ENCODE measurements around the gene XPC.

The XPC gene

GRCh38 chr3:14206548-14207177, 28.3 kb upstream of the XPC start:
- TF ChIP-seq TAF1 (IDR thresholded peaks at IDR 0.05; ENCODE audit: borderline replicate concordance, low read depth, low read length) = no peak
- no peak for TF ChIP-seq POLR2A (IDR thresholded peaks at IDR 0.05; ENCODE audit: low read depth, low read length)
- TF ChIP-seq POLR2AphosphoS5 (IDR thresholded peaks at IDR 0.05; ENCODE audit: low read depth, low read length) = no peak
- FAIRE-seq (no peak), DNase-seq (ENCODE audit: insufficient read length) (no peak)

GRCh38 chr3:14204515-14205284, 26.3 kb upstream of the XPC start:
- no peak for DNase-seq (ENCODE audit: insufficient read length)
- FAIRE-seq = no peak
- TF ChIP-seq POLR2AphosphoS5 (IDR thresholded peaks at IDR 0.05; ENCODE audit: low read depth, low read length) = no peak
- TF ChIP-seq POLR2A (IDR thresholded peaks at IDR 0.05; ENCODE audit: low read depth, low read length) = no peak
- no peak for TF ChIP-seq TAF1 (IDR thresholded peaks at IDR 0.05; ENCODE audit: borderline replicate concordance, low read depth, low read length)

GRCh38 chr3:14203521-14204079, 25.2 kb upstream of the XPC start:
- no peak for TF ChIP-seq POLR2AphosphoS5 (IDR thresholded peaks at IDR 0.05; ENCODE audit: low read depth, low read length)
- TF ChIP-seq TAF1 (IDR thresholded peaks at IDR 0.05; ENCODE audit: borderline replicate concordance, low read depth, low read length) = no peak
- no peak for TF ChIP-seq POLR2A (IDR thresholded peaks at IDR 0.05; ENCODE audit: low read depth, low read length)
- FAIRE-seq (peak; percentile 68), DNase-seq (ENCODE audit: insufficient read length) (peak; percentile 42)

- no peak for FAIRE-seq
- TF ChIP-seq TAF1 (IDR thresholded peaks at IDR 0.05; ENCODE audit: borderline replicate concordance, low read depth, low read length) = no peak
- no peak for TF ChIP-seq POLR2AphosphoS5 (IDR thresholded peaks at IDR 0.05; ENCODE audit: low read depth, low read length)
- TF ChIP-seq POLR2A (IDR thresholded peaks at IDR 0.05; ENCODE audit: low read depth, low read length) = no peak
- DNase-seq (ENCODE audit: insufficient read length) = no peak
Observed at GRCh38 chr3:14202874-14203520, 24.6 kb upstream of the XPC start.

GRCh38 chr3:14201940-14202684, 23.7 kb upstream of the XPC start:
- DNase-seq (ENCODE audit: insufficient read length) (no peak), FAIRE-seq (no peak)
- TF ChIP-seq TAF1 (IDR thresholded peaks at IDR 0.05; ENCODE audit: borderline replicate concordance, low read depth, low read length) (no peak), POLR2A (IDR thresholded peaks at IDR 0.05; ENCODE audit: low read depth, low read length) (no peak), POLR2AphosphoS5 (IDR thresholded peaks at IDR 0.05; ENCODE audit: low read depth, low read length) (no peak)

GRCh38 chr3:14200841-14201240, 22.4 kb upstream of the XPC start:
- TF ChIP-seq TAF1 (IDR thresholded peaks at IDR 0.05; ENCODE audit: borderline replicate concordance, low read depth, low read length) (no peak), POLR2A (IDR thresholded peaks at IDR 0.05; ENCODE audit: low read depth, low read length) (no peak), POLR2AphosphoS5 (IDR thresholded peaks at IDR 0.05; ENCODE audit: low read depth, low read length) (no peak)
- DNase-seq (ENCODE audit: insufficient read length) (no peak), FAIRE-seq (no peak)

GRCh38 chr3:14200276-14200675, 21.9 kb upstream of the XPC start:
- FAIRE-seq (no peak), DNase-seq (ENCODE audit: insufficient read length) (no peak)
- TF ChIP-seq TAF1 (IDR thresholded peaks at IDR 0.05; ENCODE audit: borderline replicate concordance, low read depth, low read length) (no peak), POLR2A (IDR thresholded peaks at IDR 0.05; ENCODE audit: low read depth, low read length) (no peak), POLR2AphosphoS5 (IDR thresholded peaks at IDR 0.05; ENCODE audit: low read depth, low read length) (no peak)

GRCh38 chr3:14199641-14200040, 21.2 kb upstream of the XPC start:
- DNase-seq (ENCODE audit: insufficient read length) = no peak
- no peak for FAIRE-seq
- TF ChIP-seq TAF1 (IDR thresholded peaks at IDR 0.05; ENCODE audit: borderline replicate concordance, low read depth, low read length) (no peak), POLR2AphosphoS5 (IDR thresholded peaks at IDR 0.05; ENCODE audit: low read depth, low read length) (no peak), POLR2A (IDR thresholded peaks at IDR 0.05; ENCODE audit: low read depth, low read length) (no peak)

- no peak for DNase-seq (ENCODE audit: insufficient read length)
- FAIRE-seq = no peak
- TF ChIP-seq POLR2AphosphoS5 (IDR thresholded peaks at IDR 0.05; ENCODE audit: low read depth, low read length) = no peak
- TF ChIP-seq POLR2A (IDR thresholded peaks at IDR 0.05; ENCODE audit: low read depth, low read length) = no peak
- TF ChIP-seq TAF1 (IDR thresholded peaks at IDR 0.05; ENCODE audit: borderline replicate concordance, low read depth, low read length) = no peak
Observed at GRCh38 chr3:14194865-14195264, 16.5 kb upstream of the XPC start.

- no peak for TF ChIP-seq TAF1 (IDR thresholded peaks at IDR 0.05; ENCODE audit: borderline replicate concordance, low read depth, low read length)
- TF ChIP-seq POLR2AphosphoS5 (IDR thresholded peaks at IDR 0.05; ENCODE audit: low read depth, low read length) = no peak
- TF ChIP-seq POLR2A (IDR thresholded peaks at IDR 0.05; ENCODE audit: low read depth, low read length) = no peak
- FAIRE-seq = no peak
- DNase-seq (ENCODE audit: insufficient read length) = no peak
Observed at GRCh38 chr3:14188041-14188754, 9.8 kb upstream of the XPC start.

Measured in GM12892 (cell line).